ENCODE measurements around the gene CDK3. TPM values are rescaled to one million over a fixed set of nuclear protein-coding genes. Genes with fewer than 3 reads are reported as not detected.

CDK3 gene
- total and polyA plus RNA-seq, 2 donors (not counting 1 experiment from before 2014, with no cell fraction given) = 15.0 to 20.5 TPM

DNA sequence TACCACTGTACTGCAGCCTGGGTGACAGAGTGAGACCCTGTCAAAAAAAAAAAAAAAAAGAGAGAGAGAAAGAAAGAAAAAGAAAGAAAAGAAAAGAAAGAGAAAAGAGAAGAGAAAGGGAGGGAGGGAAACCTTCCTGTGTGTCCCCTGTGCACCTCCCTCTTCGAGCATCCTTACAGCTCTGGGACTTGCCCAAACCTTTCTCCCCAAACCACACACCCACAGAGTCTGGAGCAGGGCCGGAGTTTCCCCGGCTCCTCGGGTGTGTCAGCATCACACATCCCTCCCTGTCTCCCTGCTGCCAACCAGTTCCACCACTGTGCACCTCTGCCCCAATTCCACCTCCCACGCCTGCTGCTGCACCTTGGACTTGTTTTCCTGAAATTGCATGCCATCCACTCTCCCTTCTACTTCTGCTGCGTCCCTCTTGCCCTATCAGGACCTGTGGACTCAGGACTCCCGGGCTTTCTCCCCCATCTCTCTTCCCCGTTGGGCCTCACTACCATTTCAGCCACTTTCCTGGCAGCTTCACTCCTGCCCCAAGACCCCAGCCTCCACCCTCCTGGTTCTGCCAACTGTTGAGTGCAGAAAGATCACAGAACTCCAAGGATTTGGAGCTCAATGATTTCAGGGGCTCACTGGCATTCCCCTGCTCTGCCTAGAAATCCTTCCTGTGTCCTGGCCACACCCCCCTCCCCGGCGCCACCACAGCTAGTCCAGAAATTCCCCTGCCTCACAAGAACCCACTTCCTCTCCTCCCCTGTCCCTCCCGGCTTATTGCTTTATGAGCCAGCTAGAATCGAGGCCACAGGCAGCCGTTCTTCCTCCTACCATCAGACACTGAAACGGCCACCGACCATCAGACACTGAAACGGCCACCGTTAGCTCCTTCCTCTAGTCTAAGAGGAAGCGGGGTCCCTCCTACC lies 3.7 kb upstream of the CDK3 start:
- peak overlapping the region; percentile 55 for H3K27ac Mint-ChIP-seq
- TF ChIP-seq, protein P1, sequence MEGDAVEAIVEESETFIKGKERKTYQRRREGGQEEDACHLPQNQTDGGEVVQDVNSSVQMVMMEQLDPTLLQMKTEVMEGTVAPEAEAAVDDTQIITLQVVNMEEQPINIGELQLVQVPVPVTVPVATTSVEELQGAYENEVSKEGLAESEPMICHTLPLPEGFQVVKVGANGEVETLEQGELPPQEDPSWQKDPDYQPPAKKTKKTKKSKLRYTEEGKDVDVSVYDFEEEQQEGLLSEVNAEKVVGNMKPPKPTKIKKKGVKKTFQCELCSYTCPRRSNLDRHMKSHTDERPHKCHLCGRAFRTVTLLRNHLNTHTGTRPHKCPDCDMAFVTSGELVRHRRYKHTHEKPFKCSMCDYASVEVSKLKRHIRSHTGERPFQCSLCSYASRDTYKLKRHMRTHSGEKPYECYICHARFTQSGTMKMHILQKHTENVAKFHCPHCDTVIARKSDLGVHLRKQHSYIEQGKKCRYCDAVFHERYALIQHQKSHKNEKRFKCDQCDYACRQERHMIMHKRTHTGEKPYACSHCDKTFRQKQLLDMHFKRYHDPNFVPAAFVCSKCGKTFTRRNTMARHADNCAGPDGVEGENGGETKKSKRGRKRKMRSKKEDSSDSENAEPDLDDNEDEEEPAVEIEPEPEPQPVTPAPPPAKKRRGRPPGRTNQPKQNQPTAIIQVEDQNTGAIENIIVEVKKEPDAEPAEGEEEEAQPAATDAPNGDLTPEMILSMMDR (IDR thresholded peaks at IDR 0.05) = no peak
- TF ChIP-seq EZH2 (IDR thresholded peaks at IDR 0.05; ENCODE audit: borderline replicate concordance, insufficient read depth, low read depth, low read length, poor library complexity, severe bottlenecking) = no peak
- Histone ChIP-seq H3K9ac (ENCODE audit: low read length) (no peak overlapping the region), H3K36me3 (replicated peaks in 1 of 2; ENCODE audit: control extremely low read depth in 1 of 2, control insufficient read depth in 1 of 2, extremely low read depth in 1 of 2, insufficient read depth in 2 of 2, low read length in 1 of 2) (peaks cover 0 to 5% of the 10 kb centered on the region in 2 experiments), H3K27ac (ENCODE audit: low read length in 2 of 2) (peak overlapping the region in 1 of 2 donors; percentile 61), H3K27me3 (replicated peaks in 1 of 4; ENCODE audit: control extremely low read depth in 1 of 4, control insufficient read depth in 3 of 4, insufficient read depth in 4 of 4, low read length in 3 of 4) (no peaks in the 10 kb centered on the region), H3K9me3 (ENCODE audit: control extremely low read depth in 1 of 3, control insufficient read depth in 2 of 3, insufficient read depth in 1 of 3, low read length in 2 of 3) (no peaks in the 10 kb centered on the region), H3K4me1 (ENCODE audit: control insufficient read depth in 2 of 2, insufficient read depth in 2 of 2, low read length in 2 of 2) (peaks cover 9 to 18% of the 10 kb centered on the region in 2 donors), H3K4me3 (ENCODE audit: control extremely low read depth in 1 of 5, extremely low read depth in 1 of 5, insufficient read depth in 1 of 5, low read depth in 2 of 5, low read length in 4 of 5) (no peak overlapping the region), H2AFZ (ENCODE audit: insufficient read depth, low read depth, low read length, poor library complexity, severe bottlenecking) (peak overlapping the region; percentile 48), H4K20me1 (ENCODE audit: control insufficient read depth, insufficient read depth, low read length, poor library complexity, severe bottlenecking) (no peaks in the 10 kb centered on the region), H3K4me2 (replicated peaks; ENCODE audit: low read depth, low read length, poor library complexity, severe bottlenecking) (peak overlapping the region; percentile 45), H3K79me2 (ENCODE audit: control insufficient read depth, insufficient read depth, low read length) (no peaks in the 10 kb centered on the region)
- H3K9me3 Mint-ChIP-seq (ENCODE audit: insufficient read depth) = no peaks in the 10 kb centered on the region
- POLR2A ChIA-PET = interaction anchor here (0.7 to 0.9 kb wide), 2 partner anchors 18 to 96 kb away, joined by 3 read pairs; partner anchors contain the start of genes ACOX1 and TEN1
- WGBS (ENCODE audit: insufficient coverage) = 15% methylated on average over 16 of the region's 18 CpGs
- peak; percentile 60 for DNase-seq
- intact Hi-C loops (cut with micrococcal nuclease) = no loop called here
- peak overlapping the region; percentile 20 for H3K4me3 Mint-ChIP-seq
- H3K4me1 Mint-ChIP-seq = peaks cover 13% of the 10 kb centered on the region
- no peaks in the 10 kb centered on the region for H3K27me3 Mint-ChIP-seq
- CTCF ChIA-PET = interaction anchor here (0.7 to 3.4 kb wide), 6 partner anchors 8 to 35 kb away, joined by 3 to 20 read pairs (median 5); no protein-coding TSS in a partner anchor
- ATAC-seq (ENCODE audit: low read depth) = peak; percentile 45
